PC-3 (cell line): ENCODE data around the gene SMYD3.

Experiments
- EZH2 ChIP-seq: fragments of 300-600 bp; sonication (generic); IDR thresholded peaks from one replicate; pipeline ENCODE4 v1.6.1; 2017; ENCODE audit warnings: antibody characterized with exemption, mild to moderate bottlenecking, low read length; ENCODE audit not compliant: unreplicated experiment
- EZH2phosphoT487 ChIP-seq: fragments of 300-600 bp; sonication (generic); IDR thresholded peaks from 2 replicates; pipeline ENCODE4 v1.6.1; 2018; ENCODE audit warnings: mild to moderate bottlenecking, antibody characterized with exemption, low read length, borderline replicate concordance
- TF ChIP-seq, protein P1 (sequence below): fragments of 300-600 bp; sonication (generic); conservative IDR thresholded peaks from 2 replicates; pipeline ENCODE4 v1.5.1; 2017; ENCODE audit warnings: antibody characterized with exemption, low read depth, mild to moderate bottlenecking, low read length

DNA sequence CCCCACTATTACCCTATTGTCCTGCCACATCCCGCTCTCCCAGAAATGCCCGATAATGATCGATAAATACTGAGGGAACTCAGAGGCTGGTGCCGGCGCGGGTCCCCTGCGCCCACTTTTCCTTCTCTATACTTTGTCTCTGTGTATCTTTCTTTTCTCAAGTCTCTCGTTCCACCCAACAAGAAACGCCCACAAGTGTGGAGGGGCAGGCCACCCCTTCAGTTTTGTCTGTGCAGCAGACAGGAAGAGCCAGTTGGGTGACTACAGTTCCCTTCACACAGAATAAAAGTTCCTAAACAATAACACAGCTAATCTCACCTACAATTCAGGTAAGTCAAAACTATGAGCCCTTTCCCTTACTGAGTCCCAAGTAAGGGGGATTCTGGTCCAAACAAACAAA is 423.7 kb downstream of the SMYD3 start:
- TF ChIP-seq, protein P1, sequence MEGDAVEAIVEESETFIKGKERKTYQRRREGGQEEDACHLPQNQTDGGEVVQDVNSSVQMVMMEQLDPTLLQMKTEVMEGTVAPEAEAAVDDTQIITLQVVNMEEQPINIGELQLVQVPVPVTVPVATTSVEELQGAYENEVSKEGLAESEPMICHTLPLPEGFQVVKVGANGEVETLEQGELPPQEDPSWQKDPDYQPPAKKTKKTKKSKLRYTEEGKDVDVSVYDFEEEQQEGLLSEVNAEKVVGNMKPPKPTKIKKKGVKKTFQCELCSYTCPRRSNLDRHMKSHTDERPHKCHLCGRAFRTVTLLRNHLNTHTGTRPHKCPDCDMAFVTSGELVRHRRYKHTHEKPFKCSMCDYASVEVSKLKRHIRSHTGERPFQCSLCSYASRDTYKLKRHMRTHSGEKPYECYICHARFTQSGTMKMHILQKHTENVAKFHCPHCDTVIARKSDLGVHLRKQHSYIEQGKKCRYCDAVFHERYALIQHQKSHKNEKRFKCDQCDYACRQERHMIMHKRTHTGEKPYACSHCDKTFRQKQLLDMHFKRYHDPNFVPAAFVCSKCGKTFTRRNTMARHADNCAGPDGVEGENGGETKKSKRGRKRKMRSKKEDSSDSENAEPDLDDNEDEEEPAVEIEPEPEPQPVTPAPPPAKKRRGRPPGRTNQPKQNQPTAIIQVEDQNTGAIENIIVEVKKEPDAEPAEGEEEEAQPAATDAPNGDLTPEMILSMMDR: no peak
- TF ChIP-seq EZH2 (no peak), EZH2phosphoT487 (no peak)
